K562 (cell line): Measurements from ENCODE around the gene MICU1. TPM values are rescaled to one million over a fixed set of nuclear protein-coding genes. Genes with fewer than 3 reads are reported as not detected.
A peak's percentile ranks its signal among the peaks of the same experiment; 100 is the strongest.

Source experiments
- CHD7 ChIP-seq: fragments of 200-600 bp; sonication (generic); IDR thresholded peaks from one replicate; pipeline ENCODE4 v1.6.1; 2012; ENCODE audit warnings: mild to moderate bottlenecking, low read depth, low read length, inconsistent platforms
- FOXM1 ChIP-seq, 2 experiments: fragments of 450-650 bp in 1 of 2; sonication (generic) in 1 of 2; formaldehyde crosslinking in 1 of 2; IDR thresholded peaks; 2 replicates each; pipeline versions ENCODE4 v1.6.1 to v1.9.0; 2017 to 2022; ENCODE audit warnings: low read depth in 2 of 2, mild to moderate bottlenecking in 2 of 2, missing genetic modification reagents in 1 of 2, moderate library complexity in 1 of 2
- HDAC1 ChIP-seq, 2 experiments: fragments of 450-650 bp; IDR thresholded peaks; 2 replicates each; pipeline ENCODE4 v1.6.1; 2016 to 2017; ENCODE audit warnings: inconsistent platforms in 1 of 2, mild to moderate bottlenecking in 1 of 2, moderate library complexity in 1 of 2
- MAFK ChIP-seq: IDR thresholded peaks from 2 replicates; pipeline ENCODE4 v1.6.1; 2011; ENCODE audit warnings: low read length, improper control_type of control experiment
- MCM5 ChIP-seq: fragments of 450-650 bp; IDR thresholded peaks from 2 replicates; pipeline ENCODE4 v1.6.1; 2016; ENCODE audit warnings: low read depth
- MYBL2 ChIP-seq, 2 experiments: fragments of 450-650 bp in 1 of 2; sonication (generic) in 1 of 2; formaldehyde crosslinking in 1 of 2; IDR thresholded peaks; 2 replicates each; pipeline versions ENCODE4 v1.6.1 to v1.8.1; 2017 to 2022; ENCODE audit warnings: borderline replicate concordance in 1 of 2, inconsistent platforms in 1 of 2, low read depth in 1 of 2, mild to moderate bottlenecking in 1 of 2, missing genetic modification reagents in 1 of 2, moderate library complexity in 1 of 2
- NCOA1 ChIP-seq: fragments of 450-650 bp; IDR thresholded peaks from 2 replicates; pipeline ENCODE4 v1.6.1; 2016; ENCODE audit warnings: low read depth
- PREB ChIP-seq: sonication (generic); formaldehyde crosslinking; IDR thresholded peaks from 2 replicates; pipeline ENCODE4 v1.8.1; 2023; ENCODE audit warnings: mild to moderate bottlenecking, missing genetic modification reagents
- SMC3 ChIP-seq: conservative IDR thresholded peaks from 2 replicates; pipeline ENCODE4 v1.6.1; 2011; ENCODE audit warnings: low read depth, low read length, improper control_type of control experiment; ENCODE audit not compliant: insufficient read depth
- ZC3H4 ChIP-seq: sonication (generic); formaldehyde crosslinking; IDR thresholded peaks from 2 replicates; pipeline ENCODE4 v1.9.0; 2021; ENCODE audit warnings: missing genetic modification reagents, borderline replicate concordance
- ZNF408 ChIP-seq: fragments of 250-450 bp; sonication (Bioruptor Pico); IDR thresholded peaks from 2 replicates; pipeline ENCODE4 v1.4.0; 2020; ENCODE audit warnings: low read depth, mild to moderate bottlenecking, moderate library complexity
- ZNF449 ChIP-seq: fragments of 250-450 bp; sonication (Bioruptor Pico); IDR thresholded peaks from 2 replicates; pipeline ENCODE4 v1.8.0; 2022; ENCODE audit warnings: moderate library complexity, mild to moderate bottlenecking, inconsistent platforms
- polyA plus RNA-seq, 8 experiments: library from polyadenylated mRNA; depleted of rRNA in 4 of 8; stranded (reverse) in 5 of 8; unstranded in 3 of 8; fragments of >200 nt; fragmentation: Nextera tagmentation in 2 of 8; fragmentation: Illumina TruSeq in 1 of 8; extraction: Ambion mirVana in 2 of 8; extraction: Trizol in 1 of 8; gene quantifications; 2 replicates each; pipeline versions ENCODE4 v1.2.1 to v1.2.3, GENCODE V29; 2011 to 2014; ENCODE audit warnings: inconsistent platforms in 1 of 8, missing spikeins in 1 of 8
- total RNA-seq, 7 experiments: library from RNA; depleted of rRNA in 6 of 7; stranded (reverse); fragments of >200 nt in 6 of 7; fragmentation: Illumina TruSeq in 2 of 7; extraction: Trizol in 2 of 7; gene quantifications; 2 replicates each; pipeline versions ENCODE4 v1.2.1 to v1.2.3, GENCODE V29; 2011 to 2021; ENCODE audit warnings: low replicate concordance in 1 of 7

The MICU1 gene
- total and polyA plus RNA-seq, 9 of the 15 experiments (the other 6 are each of a cell fraction or from before 2014, with no cell fraction given), result 29.3 to 76.8 (median 48.4) TPM

- TF ChIP-seq CHD7 (no peak), SMC3 (no peak), PREB (CRISPR knock-in tag) (no peak), MAFK (no peak), ZNF408 (CRISPR knock-in tag) (no peak), MYBL2 (IDR thresholded peaks at IDR 0.05; ENCODE audit: low read depth) (no peak), MYBL2 (CRISPR knock-in tag; IDR thresholded peaks at IDR 0.05; ENCODE audit: borderline replicate concordance) (no peak), ZNF449 (CRISPR knock-in tag) (no peak), NCOA1 (no peak), ZC3H4 (CRISPR knock-in tag) (no peak), HDAC1 (IDR thresholded peaks at IDR 0.05) (peak in 1 of 2 experiments; percentile 11; a peak in 1 of 4 replicates), MCM5 (no peak), FOXM1 (IDR thresholded peaks at IDR 0.05; ENCODE audit: low read depth) (no peak), FOXM1 (CRISPR knock-in tag; IDR thresholded peaks at IDR 0.05; ENCODE audit: low read depth) (no peak)
Measured at GRCh38 chr10:72319416-72320254, 306.2 kb downstream of the MICU1 start (continued).
